K562 (cell line): ENCODE measurements around the gene TTC4. TPM values are rescaled to one million over a fixed set of nuclear protein-coding genes. Genes with fewer than 3 reads are reported as not detected.

ENCODE experiments used
- CHD4 ChIP-seq: fragments of 200-600 bp; sonication (generic); IDR thresholded peaks from 3 replicates; pipeline ENCODE4 v1.6.1; 2012; ENCODE audit warnings: low read depth, mild to moderate bottlenecking, mixed read lengths, low read length, inconsistent platforms; ENCODE audit not compliant: insufficient read depth, insufficient replicate concordance, poor library complexity, severe bottlenecking
- CREB1 ChIP-seq, 2 experiments: sonication (generic) in 1 of 2; formaldehyde crosslinking in 1 of 2; IDR thresholded peaks; 2 replicates each; pipeline versions ENCODE4 v1.6.1 to v1.8.0; 2012 to 2022; ENCODE audit warnings: inconsistent platforms in 1 of 2, mild to moderate bottlenecking in 1 of 2, missing genetic modification reagents in 1 of 2, moderate library complexity in 1 of 2
- ERF ChIP-seq: fragments of 450-650 bp; formaldehyde crosslinking; IDR thresholded peaks from 2 replicates; pipeline ENCODE4 v1.4.0; 2020; ENCODE audit warnings: mild to moderate bottlenecking, mixed read lengths
- FOXO4 ChIP-seq: fragments of 450-650 bp; formaldehyde crosslinking; IDR thresholded peaks from 2 replicates; pipeline ENCODE4 v1.4.0; 2020; ENCODE audit warnings: mild to moderate bottlenecking, moderate library complexity
- FOXP4 ChIP-seq: sonication (generic); formaldehyde crosslinking; IDR thresholded peaks from 2 replicates; pipeline ENCODE4 v1.8.0; 2022; ENCODE audit warnings: mild to moderate bottlenecking, missing genetic modification reagents, borderline replicate concordance
- GABPB1 ChIP-seq: sonication (generic); formaldehyde crosslinking; IDR thresholded peaks from 2 replicates; pipeline ENCODE4 v1.8.0; 2022; ENCODE audit warnings: mild to moderate bottlenecking, missing genetic modification reagents
- HNRNPH1 ChIP-seq: fragments of 200-400 bp; formaldehyde crosslinking; optimal IDR thresholded peaks from 2 replicates; pipeline ENCODE3; 2017; ENCODE audit warnings: low read depth, mild to moderate bottlenecking, low read length, moderate library complexity
- JUNB ChIP-seq: fragments of 450-650 bp; formaldehyde crosslinking; conservative IDR thresholded peaks from 2 replicates; pipeline ENCODE4 v1.4.0; 2020; ENCODE audit warnings: mild to moderate bottlenecking
- KLF16 ChIP-seq: IDR thresholded peaks from 2 replicates; pipeline ENCODE4 v1.6.1; 2016; ENCODE audit warnings: antibody characterized with exemption
- MECOM ChIP-seq: fragments of 250-450 bp; sonication (Bioruptor Pico); IDR thresholded peaks from 2 replicates; pipeline ENCODE4 v1.8.0; 2022; ENCODE audit warnings: inconsistent platforms
- NCOR1 ChIP-seq: fragments of 450-650 bp; IDR thresholded peaks from 2 replicates; pipeline ENCODE4 v1.6.1; 2016; ENCODE audit warnings: mild to moderate bottlenecking, moderate library complexity
- NR2C2 ChIP-seq, 2 experiments: fragments of 200-800 bp in 1 of 2; sonication (Bioruptor generic) in 1 of 2; sonication (generic) in 1 of 2; formaldehyde crosslinking in 1 of 2; IDR thresholded peaks; 2 replicates each; pipeline versions ENCODE4 v1.6.1 to v1.8.0; 2016 to 2022; ENCODE audit warnings: mild to moderate bottlenecking in 1 of 2, missing compliant biosample characterization in 1 of 2, missing genetic modification characterization in 1 of 2, missing genetic modification reagents in 1 of 2
- PRMT5 ChIP-seq: sonication (generic); formaldehyde crosslinking; IDR thresholded peaks from 2 replicates; pipeline ENCODE4 v1.5.0; 2020; ENCODE audit warnings: missing genetic modification reagents
- PTTG1 ChIP-seq: fragments of 450-650 bp; IDR thresholded peaks from 2 replicates; pipeline ENCODE4 v1.6.1; 2016; ENCODE audit warnings: low read depth, mild to moderate bottlenecking, missing genetic modification characterization, missing compliant biosample characterization
- RFX5 ChIP-seq: IDR thresholded peaks from 2 replicates; pipeline ENCODE4 v1.6.1; 2011; ENCODE audit warnings: low read depth, mild to moderate bottlenecking, improper control_type of control experiment, low read length
- SAP30 ChIP-seq: fragments of 200-600 bp; sonication (generic); IDR thresholded peaks from 2 replicates; pipeline ENCODE4 v1.6.1; 2012; ENCODE audit warnings: borderline replicate concordance, low read depth, mild to moderate bottlenecking, moderate library complexity, low read length, control low read depth, inconsistent platforms; ENCODE audit not compliant: insufficient read depth, poor library complexity, severe bottlenecking
- SIRT6 ChIP-seq: IDR thresholded peaks from one replicate; pipeline ENCODE4 v1.6.1; 2012; ENCODE audit warnings: low read depth, mild to moderate bottlenecking, control low read depth, inconsistent platforms, low read length, moderate library complexity
- STAG1 ChIP-seq: sonication (generic); formaldehyde crosslinking; IDR thresholded peaks from 2 replicates; pipeline ENCODE4 v1.5.0; 2020; ENCODE audit warnings: missing genetic modification reagents, borderline replicate concordance
- U2AF2 ChIP-seq: fragments of 200-400 bp; formaldehyde crosslinking; optimal IDR thresholded peaks from 2 replicates; pipeline ENCODE3; 2017; ENCODE audit warnings: low read depth, mild to moderate bottlenecking, low read length
- ZBED1 ChIP-seq: IDR thresholded peaks from 2 replicates; pipeline ENCODE4 v1.6.1; 2014
- ZKSCAN8 ChIP-seq: fragments of 200-800 bp; sonication (Bioruptor generic); IDR thresholded peaks from 2 replicates; pipeline ENCODE4 v1.6.1; 2016; ENCODE audit warnings: missing genetic modification characterization, missing compliant biosample characterization
- ZNF184 ChIP-seq: sonication (generic); formaldehyde crosslinking; IDR thresholded peaks from 2 replicates; pipeline ENCODE4 v1.5.0; 2020; ENCODE audit warnings: missing genetic modification reagents
- ZNF41 ChIP-seq: fragments of 250-450 bp; sonication (Bioruptor Pico); conservative IDR thresholded peaks from 2 replicates; pipeline ENCODE4 v1.4.0; 2020; ENCODE audit warnings: mild to moderate bottlenecking
- ZNF696 ChIP-seq: fragments of 250-450 bp; sonication (Bioruptor Pico); conservative IDR thresholded peaks from 2 replicates; pipeline ENCODE4 v1.4.0; 2020; ENCODE audit warnings: mild to moderate bottlenecking, moderate library complexity
- polyA plus RNA-seq, 8 experiments: library from polyadenylated mRNA; depleted of rRNA in 4 of 8; stranded (reverse) in 5 of 8; unstranded in 3 of 8; fragments of >200 nt; fragmentation: Nextera tagmentation in 2 of 8; fragmentation: Illumina TruSeq in 1 of 8; extraction: Ambion mirVana in 2 of 8; extraction: Trizol in 1 of 8; gene quantifications; 2 replicates each; pipeline versions ENCODE4 v1.2.1 to v1.2.3, GENCODE V29; 2011 to 2014; ENCODE audit warnings: inconsistent platforms in 1 of 8, missing spikeins in 1 of 8
- total RNA-seq, 7 experiments: library from RNA; depleted of rRNA in 6 of 7; stranded (reverse); fragments of >200 nt in 6 of 7; fragmentation: Illumina TruSeq in 2 of 7; extraction: Trizol in 2 of 7; gene quantifications; 2 replicates each; pipeline versions ENCODE4 v1.2.1 to v1.2.3, GENCODE V29; 2011 to 2021; ENCODE audit warnings: low replicate concordance in 1 of 7
- TF ChIP-seq, protein P1 (sequence below): fragments of 250-450 bp; sonication (Bioruptor Pico); IDR thresholded peaks from 2 replicates; pipeline ENCODE4 v1.5.0; 2021

The TTC4 gene
- total and polyA plus RNA-seq, 9 of the 15 experiments (the other 6 are each of a cell fraction or from before 2014, with no cell fraction given) = 36.3 to 111 (median 54.1) TPM

DNA sequence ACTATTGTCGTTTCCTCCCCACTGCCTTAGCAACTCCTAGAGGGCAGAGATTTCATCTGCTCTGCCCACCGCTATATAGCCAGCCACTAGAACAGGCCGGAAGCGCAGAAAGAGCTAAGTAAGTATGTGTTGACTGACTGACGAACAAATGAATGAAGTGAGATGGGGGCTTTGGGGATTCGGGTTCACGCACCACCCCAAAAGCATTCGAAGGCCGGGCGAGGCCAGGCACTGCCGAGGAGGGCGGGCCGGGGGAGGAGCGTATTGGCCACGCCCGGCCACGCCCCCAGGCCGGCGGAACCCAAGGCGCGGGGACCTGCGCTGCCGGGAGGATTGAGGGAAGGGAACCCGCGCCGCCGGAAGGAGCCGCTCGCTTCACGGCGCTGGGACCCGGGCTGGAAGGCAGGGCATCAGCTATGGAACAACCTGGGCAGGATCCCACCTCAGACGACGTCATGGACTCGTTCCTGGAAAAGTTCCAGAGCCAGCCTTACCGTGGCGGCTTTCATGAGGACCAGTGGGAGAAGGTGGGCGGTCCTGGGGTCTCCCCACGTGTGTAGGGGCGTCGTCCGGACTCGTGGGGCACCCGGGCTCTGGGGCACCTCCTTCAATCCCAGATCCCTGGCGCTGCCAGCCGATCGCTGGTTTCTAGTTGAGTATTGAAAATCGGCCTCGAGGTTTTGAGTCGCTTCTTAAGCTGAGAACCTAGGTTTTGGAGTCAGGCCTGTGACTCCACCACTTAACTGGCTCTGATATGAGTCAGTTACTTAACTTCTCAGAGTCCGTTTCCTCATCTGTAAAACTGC is at the start of gene TTC4 (continued):
- TF ChIP-seq RFX5 (no peak), NCOR1 (no peak), NR2C2 (CRISPR knock-in tag; IDR thresholded peaks at IDR 0.05) (peak; percentile 81; the same call in 1 of the 2 replicates), NR2C2 (tag; IDR thresholded peaks at IDR 0.05) (peak; percentile 53; the same call in 1 of the 2 replicates), ZKSCAN8 (no peak), ERF (CRISPR knock-in tag) (0 out of 2 replicates have a peak, but pooled peaks have one; percentile 58), CREB1 (IDR thresholded peaks at IDR 0.05) (peak; percentile 56; the same call in 1 of the 2 replicates), CREB1 (CRISPR knock-in tag; IDR thresholded peaks at IDR 0.05) (peak; percentile 72; the same call in 1 of the 2 replicates), KLF16 (no peak), JUNB (no peak), PRMT5 (CRISPR knock-in tag) (no peak), CHD4 (no peak), PTTG1 (no peak), SAP30 (peak; percentile 96), SIRT6 (no peak), HNRNPH1 (no peak), ZBED1 (no peak), STAG1 (CRISPR knock-in tag) (no peak), MECOM (CRISPR knock-in tag) (no peak), ZNF184 (no peak), ZNF41 (CRISPR knock-in tag) (no peak), FOXP4 (CRISPR knock-in tag) (no peak), U2AF2 (no peak), FOXO4 (CRISPR knock-in tag) (no peak), ZNF696 (CRISPR knock-in tag) (no peak), GABPB1 (CRISPR knock-in tag) (peak; percentile 99)
- TF ChIP-seq, protein P1, sequence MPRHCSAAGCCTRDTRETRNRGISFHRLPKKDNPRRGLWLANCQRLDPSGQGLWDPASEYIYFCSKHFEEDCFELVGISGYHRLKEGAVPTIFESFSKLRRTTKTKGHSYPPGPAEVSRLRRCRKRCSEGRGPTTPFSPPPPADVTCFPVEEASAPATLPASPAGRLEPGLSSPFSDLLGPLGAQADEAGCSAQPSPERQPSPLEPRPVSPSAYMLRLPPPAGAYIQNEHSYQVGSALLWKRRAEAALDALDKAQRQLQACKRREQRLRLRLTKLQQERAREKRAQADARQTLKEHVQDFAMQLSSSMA (CRISPR knock-in tag) = no peak
